Gastroesophageal sphincter (tissue), 4 donors: ENCODE measurements around the gene WASHC2A. TPM values are rescaled to one million over a fixed set of nuclear protein-coding genes. Genes with fewer than 3 reads are reported as not detected.
"Not testable (repeated sequence)": the region's sequence is repeated elsewhere in the genome, so short reads cannot be mapped to it uniquely, and the experiment has no call there.

Experiments used
- ATAC-seq: fragments of 150-250 bp; one replicate; pipeline ENCODE4 v1.9.1; 2016; ENCODE audit warnings: mild to moderate bottlenecking, moderate library complexity
- H3K27ac ChIP-seq, 4 donors: fragments of 200-600 bp; sonication (generic) in 3 of 4; 1 replicate in 3 of 4; 2 replicates in 1 of 4; pipeline ENCODE4 v1.5.1; 2016 to 2019
- H3K27me3 ChIP-seq: fragments of 200-600 bp; sonication (generic); one replicate; pipeline ENCODE4 v1.5.1; 2019
- H3K36me3 ChIP-seq, 2 donors: fragments of 200-600 bp; sonication (generic); one replicate each; pipeline ENCODE4 v1.5.1; 2019; ENCODE audit warnings: control low read depth in 1 of 2
- H3K4me1 ChIP-seq, 3 donors: fragments of 200-600 bp; sonication (generic); 1 replicate in 2 of 3; 2 replicates in 1 of 3; pipeline ENCODE4 v1.5.1; 2016 to 2019; ENCODE audit warnings: control low read depth in 2 of 3
- H3K4me3 ChIP-seq, 2 donors: fragments of 200-600 bp; sonication (generic); one replicate each; pipeline ENCODE4 v1.5.1; 2019; ENCODE audit warnings: mild to moderate bottlenecking in 1 of 2, moderate library complexity in 1 of 2
- H3K9me3 ChIP-seq, 3 donors: fragments of 200-600 bp; sonication (generic); one replicate each; pipeline ENCODE4 v1.5.1; 2017 to 2019; ENCODE audit warnings: control low read depth in 2 of 3
- CTCF ChIP-seq, 4 experiments: fragments of 200-600 bp in 2 of 4; fragments of 450-650 bp in 2 of 4; sonication (generic) in 1 of 4; IDR thresholded peaks; one replicate each; pipeline ENCODE4 v1.5.1; 2017 to 2019; ENCODE audit warnings: antibody characterized with exemption in 4 of 4, mild to moderate bottlenecking in 2 of 4, moderate library complexity in 2 of 4
- EP300 ChIP-seq: sonication (generic); formaldehyde crosslinking; IDR thresholded peaks from one replicate; pipeline ENCODE4 v1.6.1; 2017; ENCODE audit warnings: antibody characterized with exemption, mild to moderate bottlenecking
- POLR2A ChIP-seq, 2 donors: fragments of 450-650 bp; IDR thresholded peaks; one replicate each; pipeline ENCODE4 v1.6.1; 2017; ENCODE audit warnings: antibody characterized with exemption in 2 of 2, mild to moderate bottlenecking in 2 of 2, moderate library complexity in 1 of 2
- POLR2AphosphoS5 ChIP-seq: sonication (generic); formaldehyde crosslinking; IDR thresholded peaks from one replicate; pipeline ENCODE4 v1.6.1; 2017; ENCODE audit warnings: antibody characterized with exemption
- WGBS, 2 donors: methylation state at CpG; one replicate each; pipeline ENCODE4 v1.1.5; 2018; ENCODE audit warnings: low coverage in 1 of 2; 5-methylcytosine and 5-hydroxymethylcytosine counted together
- total RNA-seq, 4 donors: library from RNA; depleted of rRNA; stranded (reverse); fragments of >200 nt; gene quantifications; one replicate each; pipeline ENCODE4 v1.1.0, GENCODE V29; 2016

WASHC2A gene
- total RNA-seq, 4 donors from 2014 or later: 30.4 to 44.7 (median 38.6) TPM

DNA sequence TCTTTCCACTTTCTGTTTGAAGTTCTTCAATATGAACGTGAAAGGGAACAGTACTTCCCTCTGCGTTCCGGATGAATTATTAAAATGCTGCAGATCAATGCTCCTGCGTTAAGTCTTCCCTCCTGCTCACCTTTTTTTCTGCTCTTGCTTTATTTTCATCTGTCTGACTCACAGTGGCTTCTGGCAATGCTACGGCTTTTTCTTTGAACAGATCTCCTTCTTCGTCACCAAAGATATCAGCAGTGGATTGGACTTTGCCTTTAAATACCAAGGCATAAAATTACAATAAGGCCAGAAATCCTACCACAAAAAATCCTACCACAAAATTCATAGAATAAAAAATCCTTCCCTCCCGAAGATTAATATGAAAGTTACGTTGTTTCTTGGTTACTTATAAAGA is 11.1 kb upstream of the WASHC2A start:
- not testable (repeated sequence) for H3K27ac ChIP-seq, H3K4me3 ChIP-seq, H3K9me3 ChIP-seq, ATAC-seq, H3K36me3 ChIP-seq, H3K4me1 ChIP-seq, H3K27me3 ChIP-seq
- 71 to 85% methylated on average over 4 to 7 of the region's 8 CpGs for WGBS, 2 donors

DNA sequence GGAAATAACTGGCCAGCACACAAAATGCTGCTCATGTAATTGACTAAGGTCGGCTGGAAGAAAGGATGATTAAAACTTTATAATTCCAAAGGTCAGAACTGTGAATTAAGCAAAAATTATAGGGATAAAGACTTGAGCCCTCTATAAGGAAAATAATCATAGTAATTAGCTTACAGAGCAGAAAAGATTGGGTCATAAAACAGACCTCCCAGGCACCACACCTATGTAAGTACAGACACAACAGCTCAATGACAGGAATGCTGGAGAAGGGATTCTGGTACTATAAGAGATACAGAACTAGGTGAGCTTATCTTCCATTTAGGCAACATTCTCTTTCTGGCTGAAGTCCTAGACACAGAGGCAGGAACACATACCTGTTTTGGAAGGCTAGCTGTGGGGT is 9.0 kb upstream of the WASHC2A start:
- not testable (repeated sequence) for H3K36me3 ChIP-seq, H3K27me3 ChIP-seq, H3K27ac ChIP-seq, ATAC-seq, H3K4me1 ChIP-seq, H3K4me3 ChIP-seq, H3K9me3 ChIP-seq
- WGBS, 2 donors: 88% methylated on average over 1 of the region's 1 CpG; no CpG with 5 or more reads in 1 of the 2 donors

- 60 to 81% methylated on average over 8 to 10 of the region's 10 CpGs for WGBS, 2 donors
- not testable (repeated sequence) for H3K27ac ChIP-seq, ATAC-seq, H3K36me3 ChIP-seq, H3K4me3 ChIP-seq, H3K27me3 ChIP-seq, H3K4me1 ChIP-seq, H3K9me3 ChIP-seq
Measured at GRCh38 chr10:50059946-50060345, 7.8 kb upstream of the WASHC2A start.

- not testable (repeated sequence) for H3K27ac ChIP-seq, ATAC-seq, H3K4me3 ChIP-seq
Measured at GRCh38 chr10:50061548-50061947, 6.2 kb upstream of the WASHC2A start.

GRCh38 chr10:50063100-50063499 is 4.7 kb upstream of the WASHC2A start:
- no peak for ATAC-seq
- H3K27ac ChIP-seq: no peak overlapping the region
- 11 to 39% methylated on average over 2 to 5 of the region's 8 CpGs for WGBS, 2 donors

More at GRCh38 chr10:50061548-50061947, 6.2 kb upstream of the WASHC2A start:
- not testable (repeated sequence) for H3K9me3 ChIP-seq, H3K4me1 ChIP-seq, H3K36me3 ChIP-seq, H3K27me3 ChIP-seq
- WGBS, 2 donors: 48 to 83% methylated on average over 1 to 2 of the region's 7 CpGs

DNA sequence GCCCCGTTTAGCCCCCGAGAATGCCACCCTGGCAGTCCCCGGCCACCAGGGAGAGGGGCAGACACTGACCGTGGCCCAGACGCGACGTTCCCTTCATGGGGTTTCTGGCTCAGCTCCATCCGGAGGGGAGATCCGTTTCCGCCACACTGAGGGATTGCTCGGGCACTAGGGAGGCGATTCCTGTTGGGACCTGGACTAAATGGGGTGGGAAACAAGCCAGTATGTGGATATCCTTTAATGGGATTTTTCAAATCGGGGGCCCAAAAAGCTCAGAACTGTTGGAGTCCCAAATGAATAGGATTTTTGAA is 552 bp downstream of the WASHC2A start:
- H3K4me1 ChIP-seq: peaks cover 0 to 15% (median 0%) of the 10 kb centered on the region in 3 donors
- not testable (repeated sequence) for H3K9me3 ChIP-seq, ATAC-seq, H3K36me3 ChIP-seq, H3K27me3 ChIP-seq
- H3K27ac ChIP-seq: peak overlapping the region in 3 of 4 donors; percentile 81 to 84 (median 83)
- 20% methylated on average over 1 of the region's 13 CpGs; no CpG with 5 or more reads in 1 of the 2 donors for WGBS, 2 donors
- H3K4me3 ChIP-seq: peak overlapping the region; percentile 78 to 100

More at GRCh38 chr10:50063100-50063499, 4.7 kb upstream of the WASHC2A start:
- Histone ChIP-seq H3K36me3 (no peaks in the 10 kb centered on the region), H3K4me3 (no peak overlapping the region), H3K4me1 (peaks cover 0 to 4% (median 0%) of the 10 kb centered on the region in 3 donors), H3K27me3 (no peaks in the 10 kb centered on the region), H3K9me3 (no peaks in the 10 kb centered on the region)
- no peak for TF ChIP-seq EP300
- TF ChIP-seq POLR2AphosphoS5: no peak
- no peak for TF ChIP-seq CTCF (IDR thresholded peaks at IDR 0.05)
- no peak for TF ChIP-seq POLR2A (IDR thresholded peaks at IDR 0.05)

DNA sequence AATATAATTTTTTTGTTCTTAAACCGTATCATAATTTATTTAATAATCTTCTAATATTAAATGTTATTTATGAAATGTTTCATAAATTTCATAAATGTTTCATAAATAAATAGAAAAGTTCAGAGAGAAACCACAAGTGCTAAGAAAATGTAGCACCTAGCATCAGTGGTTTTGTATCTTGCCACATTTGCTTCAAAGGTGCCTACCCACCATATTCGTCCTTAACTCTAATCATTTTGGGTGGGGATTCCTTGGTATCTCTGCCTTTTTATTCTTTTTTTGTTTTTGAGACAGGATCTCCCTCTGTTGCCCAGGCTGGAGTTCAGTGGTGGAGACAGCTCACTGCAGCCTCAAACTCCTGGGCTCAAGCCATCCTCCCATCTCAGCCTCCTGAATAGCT is 7.4 kb downstream of the WASHC2A start:
- H3K4me1 ChIP-seq, ATAC-seq, H3K27me3 ChIP-seq, H3K27ac ChIP-seq, H3K9me3 ChIP-seq, H3K4me3 ChIP-seq: not testable (repeated sequence)
- peaks cover 0 to 38% of the 10 kb centered on the region in 2 donors for H3K36me3 ChIP-seq
- WGBS, 2 donors: 80% methylated on average over 1 of the region's 2 CpGs; no CpG with 5 or more reads in 1 of the 2 donors

- H3K9me3 ChIP-seq, H3K4me1 ChIP-seq, H3K4me3 ChIP-seq, H3K27ac ChIP-seq, H3K27me3 ChIP-seq, ATAC-seq: not testable (repeated sequence)
- H3K36me3 ChIP-seq: peaks cover 0 to 39% of the 10 kb centered on the region in 2 donors
- WGBS, 2 donors: 17 to 50% methylated on average over 1 to 2 of the region's 2 CpGs
Measured at GRCh38 chr10:50075544-50075943, 7.8 kb downstream of the WASHC2A start.

GRCh38 chr10:50091304-50091703 is 23.6 kb downstream of the WASHC2A start:
- WGBS, 2 donors: no CpG with 5 or more reads among the region's 11 CpGs
- not testable (repeated sequence) for ATAC-seq, H3K4me3 ChIP-seq

GRCh38 chr10:50092928-50093327 is 25.2 kb downstream of the WASHC2A start:
- not testable (repeated sequence) for H3K4me1 ChIP-seq, H3K27me3 ChIP-seq, ATAC-seq, H3K27ac ChIP-seq, H3K9me3 ChIP-seq, H3K4me3 ChIP-seq
- H3K36me3 ChIP-seq: peaks cover 0 to 42% of the 10 kb centered on the region in 2 donors
- no CpG with 5 or more reads among the region's 8 CpGs for WGBS, 2 donors

More at GRCh38 chr10:50091304-50091703, 23.6 kb downstream of the WASHC2A start:
- not testable (repeated sequence) for H3K27me3 ChIP-seq, H3K9me3 ChIP-seq, H3K27ac ChIP-seq, H3K4me1 ChIP-seq
- H3K36me3 ChIP-seq: peaks cover 0 to 43% of the 10 kb centered on the region in 2 donors

GRCh38 chr10:50094630-50095029 is 26.9 kb downstream of the WASHC2A start:
- not testable (repeated sequence) for H3K4me3 ChIP-seq, H3K27ac ChIP-seq, H3K4me1 ChIP-seq, H3K9me3 ChIP-seq, H3K27me3 ChIP-seq, ATAC-seq
- H3K36me3 ChIP-seq: peaks cover 0 to 50% of the 10 kb centered on the region in 2 donors
- no CpG with 5 or more reads among the region's 5 CpGs for WGBS, 2 donors

- H3K27me3 ChIP-seq, H3K4me3 ChIP-seq, H3K9me3 ChIP-seq, H3K4me1 ChIP-seq, H3K27ac ChIP-seq, ATAC-seq: not testable (repeated sequence)
- WGBS, 2 donors: 74 to 80% methylated on average over 1 to 3 of the region's 7 CpGs
- peaks cover 0 to 49% of the 10 kb centered on the region in 2 donors for H3K36me3 ChIP-seq
Measured at GRCh38 chr10:50095402-50095801, 27.6 kb downstream of the WASHC2A start.

DNA sequence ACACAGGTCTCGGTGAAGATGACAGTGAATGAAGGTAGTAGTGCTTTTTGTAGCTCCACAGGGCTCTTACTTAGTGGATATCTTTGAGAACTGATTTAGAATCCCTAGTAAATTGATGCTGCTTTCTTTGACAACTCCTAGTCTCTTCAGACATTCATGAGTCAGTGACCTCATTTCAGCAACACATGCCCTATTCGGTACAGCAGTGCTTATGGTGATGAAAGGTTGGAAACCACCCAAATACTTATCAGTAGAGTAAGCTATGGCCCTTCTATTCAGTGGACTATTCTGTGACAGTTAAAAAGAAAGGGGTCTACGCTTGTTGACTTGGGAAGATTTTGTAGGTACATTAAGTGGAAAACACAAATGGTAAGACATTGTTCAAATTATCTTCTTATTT is 29.0 kb downstream of the WASHC2A start:
- H3K4me3 ChIP-seq, ATAC-seq, H3K9me3 ChIP-seq, H3K27ac ChIP-seq, H3K4me1 ChIP-seq, H3K27me3 ChIP-seq: not testable (repeated sequence)
- H3K36me3 ChIP-seq: peaks cover 0 to 56% of the 10 kb centered on the region in 2 donors
- no CpG with 5 or more reads among the region's 3 CpGs for WGBS, 2 donors
